ENCODE measurements around the gene DOCK4.

DOCK4 gene

DNA sequence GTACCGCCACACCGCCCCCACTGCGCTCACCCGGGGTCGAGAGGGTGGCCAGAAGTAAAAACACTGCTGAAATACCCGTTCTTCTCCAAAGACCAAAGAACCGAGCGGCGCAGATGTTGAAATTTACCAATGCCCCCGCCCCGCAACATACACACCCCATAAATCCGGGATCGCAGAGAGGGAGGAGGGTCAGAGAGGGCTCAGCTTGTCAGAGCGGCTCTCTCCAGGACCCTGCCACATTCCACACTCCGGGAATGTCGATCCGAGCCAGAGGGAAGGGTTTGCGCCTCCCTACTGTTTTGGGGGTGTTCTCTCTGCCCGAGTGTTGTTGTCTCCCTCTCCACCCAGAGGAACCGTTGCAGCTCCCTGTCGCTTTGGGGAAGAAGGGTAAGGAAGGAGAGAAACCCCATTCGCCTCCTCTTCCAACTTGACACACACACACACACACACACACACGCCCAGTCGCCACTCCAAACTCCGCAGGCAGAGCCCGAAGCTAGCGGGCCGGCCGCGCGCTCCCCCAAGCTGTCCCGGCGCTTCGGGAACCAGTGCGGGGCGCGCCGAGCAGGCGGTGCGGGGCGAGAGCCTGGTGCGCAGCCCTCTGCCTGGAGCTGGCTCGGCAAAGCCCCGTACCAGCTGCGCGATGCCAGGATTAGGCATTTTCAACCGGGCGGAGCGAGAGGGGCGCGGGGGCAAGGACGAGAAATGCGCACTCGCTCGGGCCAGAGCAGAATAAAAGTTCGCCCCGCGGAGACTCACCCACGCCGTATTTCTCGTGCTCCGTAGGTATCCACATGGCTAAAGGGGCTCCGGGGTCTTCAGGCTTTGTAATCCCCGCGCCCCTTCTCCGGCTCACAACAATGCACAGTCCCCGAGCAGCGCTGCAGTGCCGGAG is 609 bp downstream of the DOCK4 start:
- Histone ChIP-seq H3K4me1 (ENCODE audit: control insufficient read depth in 2 of 2, insufficient read depth in 2 of 2, low read length in 2 of 2) (peaks cover 0 to 16% of the 10 kb centered on the region in 2 donors), H3K9ac (ENCODE audit: low read depth in 1 of 2, low read length in 2 of 2) (peak overlapping the region; percentile 66 to 77), H3K27me3 (ENCODE audit: control insufficient read depth in 2 of 2, insufficient read depth in 2 of 2, low read length in 2 of 2) (peaks cover 0 to 5% of the 10 kb centered on the region in 2 donors), H3K4me3 (ENCODE audit: low read length in 2 of 2) (peak overlapping the region; percentile 85 to 96), H3K36me3 (ENCODE audit: control insufficient read depth in 2 of 2, insufficient read depth in 2 of 2, low read length in 2 of 2) (no peaks in the 10 kb centered on the region), H3K27ac (ENCODE audit: low read depth in 2 of 2, low read length in 2 of 2) (peak overlapping the region; percentile 55 to 68), H3K9me3 (ENCODE audit: control insufficient read depth in 2 of 2, low read length in 2 of 2) (no peaks in the 10 kb centered on the region)

DNA sequence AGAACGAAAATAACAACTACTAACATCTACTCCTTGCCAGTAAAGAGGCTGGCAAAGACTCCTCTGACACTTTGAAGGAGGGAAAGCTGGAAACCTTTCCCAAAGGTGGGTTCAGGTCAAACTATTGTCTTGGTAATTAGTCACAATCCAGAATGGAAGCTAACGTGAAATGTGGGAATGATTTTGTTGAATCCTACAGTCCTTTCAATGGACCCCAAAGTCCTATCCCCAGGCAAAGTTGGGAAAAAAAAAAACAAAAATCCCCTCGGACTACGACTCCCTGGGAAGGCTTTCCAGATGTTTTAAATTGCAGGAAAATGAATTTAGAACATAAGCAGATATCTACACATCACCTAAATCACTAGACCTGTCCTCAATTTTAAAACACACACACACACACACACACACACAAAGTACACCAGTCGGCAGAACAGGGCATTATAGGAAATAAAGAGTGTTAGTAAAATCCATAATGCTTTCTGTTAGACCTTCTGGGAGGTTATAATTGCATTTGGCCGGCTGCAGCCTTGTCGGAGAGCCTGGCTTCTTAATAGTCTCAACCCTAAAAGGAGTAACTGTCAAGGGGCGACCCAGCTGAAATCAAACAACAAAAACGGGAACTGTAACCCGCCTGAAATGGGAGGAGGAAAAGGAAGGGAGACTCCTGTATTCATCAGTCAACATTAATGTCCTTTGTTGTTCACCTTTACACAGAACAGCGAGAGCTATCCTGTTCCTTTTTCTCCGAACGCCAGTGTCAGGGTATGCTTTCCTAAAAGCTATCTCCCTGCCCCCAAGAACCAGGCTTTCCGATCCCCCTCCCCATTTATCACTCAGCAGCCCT is 1.5 kb downstream of the DOCK4 start:
- Histone ChIP-seq H3K4me3 (ENCODE audit: low read length in 2 of 2) (peak overlapping the region; percentile 85 to 96), H3K9me3 (ENCODE audit: control insufficient read depth in 2 of 2, low read length in 2 of 2) (no peaks in the 10 kb centered on the region), H3K36me3 (ENCODE audit: control insufficient read depth in 2 of 2, insufficient read depth in 2 of 2, low read length in 2 of 2) (no peaks in the 10 kb centered on the region), H3K4me1 (ENCODE audit: control insufficient read depth in 2 of 2, insufficient read depth in 2 of 2, low read length in 2 of 2) (peaks cover 0 to 16% of the 10 kb centered on the region in 2 donors), H3K9ac (ENCODE audit: low read depth in 1 of 2, low read length in 2 of 2) (peak overlapping the region; percentile 66 to 77), H3K27ac (ENCODE audit: low read depth in 2 of 2, low read length in 2 of 2) (peak overlapping the region; percentile 55 to 68), H3K27me3 (ENCODE audit: control insufficient read depth in 2 of 2, insufficient read depth in 2 of 2, low read length in 2 of 2) (peaks cover 0 to 5% of the 10 kb centered on the region in 2 donors)

DNA sequence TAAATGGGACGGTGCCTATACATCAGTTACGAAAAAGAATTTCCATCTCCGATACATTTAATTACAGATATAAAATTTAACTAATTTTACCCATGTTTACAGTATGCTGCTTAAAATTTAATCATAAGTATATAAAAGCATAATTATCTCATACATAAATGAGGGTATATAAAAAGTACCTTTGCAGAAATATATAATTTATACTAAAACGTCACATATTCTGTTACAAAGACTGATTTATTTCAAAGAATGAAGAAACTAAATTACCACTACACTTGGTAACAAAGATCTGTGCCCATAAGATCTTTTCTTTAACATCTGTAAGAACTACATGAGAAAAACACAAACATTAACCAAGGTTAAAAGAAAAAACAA is 2.8 kb downstream of the DOCK4 start:
- Histone ChIP-seq H3K4me3 (ENCODE audit: low read length in 2 of 2) (no peak overlapping the region), H3K36me3 (ENCODE audit: control insufficient read depth in 2 of 2, insufficient read depth in 2 of 2, low read length in 2 of 2) (no peaks in the 10 kb centered on the region), H3K27ac (ENCODE audit: low read depth in 2 of 2, low read length in 2 of 2) (no peak overlapping the region), H3K27me3 (ENCODE audit: control insufficient read depth in 2 of 2, insufficient read depth in 2 of 2, low read length in 2 of 2) (peaks cover 0 to 5% of the 10 kb centered on the region in 2 donors), H3K9me3 (ENCODE audit: control insufficient read depth in 2 of 2, low read length in 2 of 2) (no peaks in the 10 kb centered on the region), H3K9ac (ENCODE audit: low read depth in 1 of 2, low read length in 2 of 2) (no peak overlapping the region), H3K4me1 (ENCODE audit: control insufficient read depth in 2 of 2, insufficient read depth in 2 of 2, low read length in 2 of 2) (peaks cover 0 to 16% of the 10 kb centered on the region in 2 donors)

DNA sequence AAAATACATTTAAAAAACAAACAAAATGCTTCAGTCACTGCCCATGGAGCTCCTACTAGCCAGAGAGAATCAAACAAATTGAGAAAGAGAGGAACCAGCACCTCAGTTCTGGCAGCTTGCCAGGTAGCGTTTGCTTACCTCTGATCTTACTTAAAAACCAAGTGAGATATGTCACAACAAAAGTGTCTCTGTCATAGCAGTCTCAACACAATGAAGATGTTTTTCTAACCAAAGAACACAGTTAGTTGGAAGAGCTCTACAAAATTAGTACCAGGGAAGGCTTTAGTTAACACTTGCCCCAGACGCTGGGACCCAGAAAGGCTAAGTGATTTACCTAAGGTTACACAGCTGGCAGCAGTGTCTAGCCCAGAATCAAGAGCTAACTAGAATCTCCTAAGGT is 3.4 kb downstream of the DOCK4 start:
- peaks cover 0 to 5% of the 10 kb centered on the region in 2 donors for H3K27me3 ChIP-seq (ENCODE audit: control insufficient read depth in 2 of 2, insufficient read depth in 2 of 2, low read length in 2 of 2)
- no peak overlapping the region for H3K9ac ChIP-seq (ENCODE audit: low read depth in 1 of 2, low read length in 2 of 2)
- no peak overlapping the region for H3K27ac ChIP-seq (ENCODE audit: low read depth in 2 of 2, low read length in 2 of 2)
- H3K4me1 ChIP-seq (ENCODE audit: control insufficient read depth in 2 of 2, insufficient read depth in 2 of 2, low read length in 2 of 2) = peaks cover 0 to 16% of the 10 kb centered on the region in 2 donors
- H3K4me3 ChIP-seq (ENCODE audit: low read length in 2 of 2) = no peak overlapping the region
- H3K9me3 ChIP-seq (ENCODE audit: control insufficient read depth in 2 of 2, low read length in 2 of 2) = no peaks in the 10 kb centered on the region
- no peaks in the 10 kb centered on the region for H3K36me3 ChIP-seq (ENCODE audit: control insufficient read depth in 2 of 2, insufficient read depth in 2 of 2, low read length in 2 of 2)

DNA sequence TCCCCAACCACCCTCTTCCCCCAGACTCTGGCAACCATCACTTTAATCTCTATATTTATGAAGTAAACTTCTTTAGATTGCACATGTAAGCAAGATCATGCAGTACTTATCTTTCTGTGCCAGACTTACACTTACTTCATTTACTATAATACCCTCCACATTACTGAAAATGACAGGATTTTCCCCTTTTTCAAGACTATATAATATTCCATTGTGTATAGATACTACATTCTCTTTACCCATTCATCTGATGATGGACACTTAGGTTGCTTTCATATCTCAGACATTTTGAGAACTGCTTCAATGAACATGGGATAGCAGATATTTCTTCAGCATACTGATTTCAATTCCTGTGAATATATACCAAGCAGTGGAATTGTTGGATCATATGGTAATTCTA is 4.4 kb downstream of the DOCK4 start:
- H3K27me3 ChIP-seq (ENCODE audit: control insufficient read depth in 2 of 2, insufficient read depth in 2 of 2, low read length in 2 of 2) = peaks cover 0 to 5% of the 10 kb centered on the region in 2 donors
- H3K36me3 ChIP-seq (ENCODE audit: control insufficient read depth in 2 of 2, insufficient read depth in 2 of 2, low read length in 2 of 2) = no peaks in the 10 kb centered on the region
- no peaks in the 10 kb centered on the region for H3K9me3 ChIP-seq (ENCODE audit: control insufficient read depth in 2 of 2, low read length in 2 of 2)
- H3K27ac ChIP-seq (ENCODE audit: low read depth in 2 of 2, low read length in 2 of 2) = no peak overlapping the region
- H3K9ac ChIP-seq (ENCODE audit: low read depth in 1 of 2, low read length in 2 of 2) = no peak overlapping the region
- no peak overlapping the region for H3K4me3 ChIP-seq (ENCODE audit: low read length in 2 of 2)
- H3K4me1 ChIP-seq (ENCODE audit: control insufficient read depth in 2 of 2, insufficient read depth in 2 of 2, low read length in 2 of 2) = peaks cover 0 to 16% of the 10 kb centered on the region in 2 donors

DNA sequence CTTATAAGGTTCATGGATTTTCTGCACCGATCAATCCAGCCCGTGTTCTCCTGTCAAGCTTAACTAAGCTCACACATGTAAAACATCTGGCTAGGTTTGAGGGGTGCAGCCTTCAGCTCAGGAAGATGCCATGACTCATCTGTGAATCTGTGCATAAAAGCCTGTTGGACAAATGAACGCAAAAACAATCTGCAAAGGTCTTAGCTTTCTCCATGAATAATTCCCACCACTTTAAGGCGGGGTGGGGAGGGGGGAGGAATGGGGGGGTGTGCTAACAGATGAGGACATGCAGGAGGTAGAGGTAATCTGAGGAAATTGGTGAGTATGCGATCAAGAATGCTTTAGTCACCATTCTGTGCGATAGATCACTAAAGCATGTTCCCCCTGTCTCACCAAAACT is 4.8 kb downstream of the DOCK4 start:
- H3K4me1 ChIP-seq (ENCODE audit: control insufficient read depth in 2 of 2, insufficient read depth in 2 of 2, low read length in 2 of 2) = peaks cover 0 to 16% of the 10 kb centered on the region in 2 donors
- no peak overlapping the region for H3K4me3 ChIP-seq (ENCODE audit: low read length in 2 of 2)
- no peaks in the 10 kb centered on the region for H3K36me3 ChIP-seq (ENCODE audit: control insufficient read depth in 2 of 2, insufficient read depth in 2 of 2, low read length in 2 of 2)
- peaks cover 0 to 5% of the 10 kb centered on the region in 2 donors for H3K27me3 ChIP-seq (ENCODE audit: control insufficient read depth in 2 of 2, insufficient read depth in 2 of 2, low read length in 2 of 2)
- no peak overlapping the region for H3K27ac ChIP-seq (ENCODE audit: low read depth in 2 of 2, low read length in 2 of 2)
- no peak overlapping the region for H3K9ac ChIP-seq (ENCODE audit: low read depth in 1 of 2, low read length in 2 of 2)
- H3K9me3 ChIP-seq (ENCODE audit: control insufficient read depth in 2 of 2, low read length in 2 of 2) = no peaks in the 10 kb centered on the region

DNA sequence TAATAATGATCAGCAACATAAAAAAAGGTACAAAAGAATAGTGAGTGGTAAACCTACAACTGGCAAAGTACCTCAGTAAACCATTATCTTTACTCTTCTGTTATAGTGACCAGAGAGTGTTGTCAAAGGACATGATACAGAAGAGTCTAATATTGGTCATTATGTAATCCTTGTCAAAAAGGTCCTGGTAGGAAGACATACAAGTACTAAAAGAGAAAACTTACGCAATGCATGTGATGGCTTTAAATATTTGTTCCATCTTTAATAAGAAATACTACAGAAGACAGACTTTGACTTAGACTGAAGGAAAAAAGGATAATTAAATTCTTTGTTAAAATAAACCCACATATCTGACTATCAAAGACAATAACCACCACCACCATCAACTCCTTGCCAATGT is 6.5 kb downstream of the DOCK4 start:
- H3K9ac ChIP-seq (ENCODE audit: low read depth in 1 of 2, low read length in 2 of 2) = no peak overlapping the region
- H3K4me3 ChIP-seq (ENCODE audit: low read length in 2 of 2) = no peak overlapping the region
- H3K27me3 ChIP-seq (ENCODE audit: control insufficient read depth in 2 of 2, insufficient read depth in 2 of 2, low read length in 2 of 2) = peaks cover 0 to 5% of the 10 kb centered on the region in 2 donors
- no peaks in the 10 kb centered on the region for H3K9me3 ChIP-seq (ENCODE audit: control insufficient read depth in 2 of 2, low read length in 2 of 2)
- H3K4me1 ChIP-seq (ENCODE audit: control insufficient read depth in 2 of 2, insufficient read depth in 2 of 2, low read length in 2 of 2) = peaks cover 0 to 8% of the 10 kb centered on the region in 2 donors
- H3K27ac ChIP-seq (ENCODE audit: low read depth in 2 of 2, low read length in 2 of 2) = no peak overlapping the region
- no peaks in the 10 kb centered on the region for H3K36me3 ChIP-seq (ENCODE audit: control insufficient read depth in 2 of 2, insufficient read depth in 2 of 2, low read length in 2 of 2)

DNA sequence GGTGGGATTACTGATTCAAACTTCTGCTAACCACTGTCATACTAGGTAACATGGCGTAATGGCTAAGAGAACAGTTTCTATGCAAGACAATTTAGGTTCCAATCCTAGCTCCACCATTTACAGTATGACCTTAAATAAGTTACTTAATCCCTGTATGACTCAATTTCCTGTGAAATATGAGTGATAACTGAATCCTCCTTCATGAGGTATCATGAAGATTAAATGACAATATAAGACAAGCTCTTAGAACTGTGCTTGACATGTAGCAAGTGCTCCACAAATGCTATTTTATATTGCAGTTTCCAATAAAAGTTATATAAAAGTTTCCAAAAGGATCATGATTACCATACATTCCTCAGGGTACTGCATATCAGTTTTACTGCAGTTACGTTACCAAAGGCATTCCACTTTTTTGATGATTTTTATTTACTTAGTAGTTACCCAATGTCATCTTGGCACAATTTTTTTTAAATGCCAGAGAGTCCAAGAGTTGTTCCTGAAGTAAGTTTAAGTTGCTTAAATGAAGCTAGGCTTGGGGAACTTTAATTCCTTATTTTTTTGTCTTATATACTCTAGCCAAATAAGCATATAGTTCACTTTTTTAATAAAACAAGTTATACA is 7.1 kb downstream of the DOCK4 start:
- Histone ChIP-seq H3K4me3 (ENCODE audit: low read length in 2 of 2) (no peak overlapping the region), H3K27me3 (ENCODE audit: control insufficient read depth in 2 of 2, insufficient read depth in 2 of 2, low read length in 2 of 2) (peaks cover 0 to 1% of the 10 kb centered on the region in 2 donors), H3K27ac (ENCODE audit: low read depth in 2 of 2, low read length in 2 of 2) (no peak overlapping the region), H3K36me3 (ENCODE audit: control insufficient read depth in 2 of 2, insufficient read depth in 2 of 2, low read length in 2 of 2) (no peaks in the 10 kb centered on the region), H3K4me1 (ENCODE audit: control insufficient read depth in 2 of 2, insufficient read depth in 2 of 2, low read length in 2 of 2) (peaks cover 0 to 5% of the 10 kb centered on the region in 2 donors), H3K9me3 (ENCODE audit: control insufficient read depth in 2 of 2, low read length in 2 of 2) (no peaks in the 10 kb centered on the region), H3K9ac (ENCODE audit: low read depth in 1 of 2, low read length in 2 of 2) (no peak overlapping the region)

DNA sequence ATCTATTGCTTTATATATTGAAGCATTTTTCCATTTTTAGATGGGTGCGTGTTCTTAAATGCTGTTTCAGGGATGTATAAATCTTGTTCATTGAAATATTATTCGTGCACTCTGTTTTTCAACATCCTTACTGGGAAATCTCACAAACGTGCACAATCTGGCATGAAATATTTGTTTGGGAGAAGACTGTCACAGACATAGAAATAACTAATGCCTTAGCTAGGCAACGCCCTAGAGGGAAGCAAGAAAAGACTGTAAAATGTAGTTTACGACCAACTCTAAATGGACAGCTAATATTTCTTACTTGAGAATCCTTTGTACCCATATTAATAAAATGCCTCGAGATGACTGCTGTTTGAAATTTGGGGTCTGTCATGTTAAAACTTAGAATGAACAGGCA is 8.9 kb downstream of the DOCK4 start:
- no peaks in the 10 kb centered on the region for H3K9me3 ChIP-seq (ENCODE audit: control insufficient read depth in 2 of 2, low read length in 2 of 2)
- H3K36me3 ChIP-seq (ENCODE audit: control insufficient read depth in 2 of 2, insufficient read depth in 2 of 2, low read length in 2 of 2) = no peaks in the 10 kb centered on the region
- H3K4me3 ChIP-seq (ENCODE audit: low read length in 2 of 2) = no peak overlapping the region
- H3K9ac ChIP-seq (ENCODE audit: low read depth in 1 of 2, low read length in 2 of 2) = no peak overlapping the region
- no peaks in the 10 kb centered on the region for H3K4me1 ChIP-seq (ENCODE audit: control insufficient read depth in 2 of 2, insufficient read depth in 2 of 2, low read length in 2 of 2)
- H3K27me3 ChIP-seq (ENCODE audit: control insufficient read depth in 2 of 2, insufficient read depth in 2 of 2, low read length in 2 of 2) = no peaks in the 10 kb centered on the region
- H3K27ac ChIP-seq (ENCODE audit: low read depth in 2 of 2, low read length in 2 of 2) = no peak overlapping the region

DNA sequence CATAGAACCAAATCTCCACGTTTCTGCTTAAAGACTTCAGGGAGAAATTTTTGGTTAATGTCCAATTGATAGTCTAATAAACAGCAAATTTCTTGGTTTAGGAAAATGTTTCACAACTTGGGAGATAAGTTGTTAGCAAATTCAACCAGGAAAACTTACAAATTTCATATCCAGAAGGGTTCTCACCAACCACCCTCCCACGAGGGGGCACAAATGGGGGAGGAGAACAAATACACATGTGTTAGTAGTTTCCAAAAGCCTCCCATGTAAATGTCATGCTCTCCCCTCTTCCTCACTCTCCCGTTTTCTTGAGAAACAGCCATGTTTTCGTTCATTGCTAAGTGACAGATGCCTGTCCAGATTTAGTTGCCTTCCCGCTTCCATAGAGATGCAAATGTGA is 10.5 kb downstream of the DOCK4 start:
- no peak overlapping the region for H3K4me3 ChIP-seq (ENCODE audit: low read length in 2 of 2)
- no peak overlapping the region for H3K27ac ChIP-seq (ENCODE audit: low read depth in 2 of 2, low read length in 2 of 2)
- H3K27me3 ChIP-seq (ENCODE audit: control insufficient read depth in 2 of 2, insufficient read depth in 2 of 2, low read length in 2 of 2) = no peaks in the 10 kb centered on the region
- no peaks in the 10 kb centered on the region for H3K9me3 ChIP-seq (ENCODE audit: control insufficient read depth in 2 of 2, low read length in 2 of 2)
- no peaks in the 10 kb centered on the region for H3K4me1 ChIP-seq (ENCODE audit: control insufficient read depth in 2 of 2, insufficient read depth in 2 of 2, low read length in 2 of 2)
- no peaks in the 10 kb centered on the region for H3K36me3 ChIP-seq (ENCODE audit: control insufficient read depth in 2 of 2, insufficient read depth in 2 of 2, low read length in 2 of 2)
- no peak overlapping the region for H3K9ac ChIP-seq (ENCODE audit: low read depth in 1 of 2, low read length in 2 of 2)

Measured in mucosa of rectum (tissue), 2 donors.